Astrocyte (in vitro differentiated cells and primary cell): Measurements from ENCODE around the gene SALL4. TPM values are rescaled to one million over a fixed set of nuclear protein-coding genes. Genes with fewer than 3 reads are reported as not detected.
"Not testable (repeated sequence)": the region's sequence is repeated elsewhere in the genome, so short reads cannot be mapped to it uniquely, and the experiment has no call there.

ENCODE experiments used
- DNase-seq: peaks from one replicate; pipeline ENCODE4 v3.0.0-alpha.2; 2010; ENCODE audit warnings: low read depth
- FAIRE-seq: peaks from 2 replicates; lab custom pipeline; 2011; peaks lifted over from hg19 to GRCh38; lab: Jason Lieb, UNC
- H2AFZ ChIP-seq: 2 replicates; pipeline ENCODE4 v1.6.0; 2012; ENCODE audit warnings: low read depth, low read length, inconsistent platforms
- H3K27ac ChIP-seq: 2 replicates; pipeline ENCODE4 v1.5.1; 2011; ENCODE audit warnings: low read depth, low read length, inconsistent platforms
- H3K27me3 ChIP-seq: 2 replicates; pipeline ENCODE4 v1.6.0; 2011; ENCODE audit warnings: low read length, inconsistent platforms; ENCODE audit not compliant: insufficient read depth
- H3K36me3 ChIP-seq: 2 replicates; pipeline ENCODE4 v1.5.1; 2011; ENCODE audit warnings: low read length, inconsistent platforms; ENCODE audit not compliant: insufficient read depth
- H3K4me1 ChIP-seq: 2 replicates; pipeline ENCODE4 v1.5.1; 2011; ENCODE audit warnings: low read length, inconsistent platforms; ENCODE audit not compliant: insufficient read depth
- H3K4me2 ChIP-seq: 2 replicates; pipeline ENCODE4 v1.6.0; 2012; ENCODE audit warnings: low read length, inconsistent platforms
- H3K4me3 ChIP-seq: 2 replicates; pipeline ENCODE4 v1.5.1; 2011; ENCODE audit warnings: low read depth, mild to moderate bottlenecking, low read length, inconsistent platforms; ENCODE audit not compliant: insufficient read depth
- H3K79me2 ChIP-seq: 2 replicates; pipeline ENCODE4 v1.6.0; 2012; ENCODE audit warnings: mild to moderate bottlenecking, low read length, inconsistent platforms; ENCODE audit not compliant: insufficient read depth
- H3K9ac ChIP-seq: 2 replicates; pipeline ENCODE4 v1.6.0; 2012; ENCODE audit warnings: mild to moderate bottlenecking, low read length, inconsistent platforms
- H3K9me3 ChIP-seq: 2 replicates; pipeline ENCODE4 v1.5.1; 2012; ENCODE audit warnings: low read depth, mild to moderate bottlenecking, low read length, inconsistent platforms; ENCODE audit not compliant: insufficient read depth
- H4K20me1 ChIP-seq: 2 replicates; pipeline ENCODE4 v1.6.0; 2012; ENCODE audit warnings: low read length, inconsistent platforms; ENCODE audit not compliant: insufficient read depth
- H3K27ac Mint-ChIP-seq: one replicate; pipeline ENCODE4 v1.8.0; 2021; ENCODE audit warnings: mild to moderate bottlenecking, mixed read lengths; ENCODE audit not compliant: unreplicated experiment
- H3K27me3 Mint-ChIP-seq: one replicate; pipeline ENCODE4 v1.8.0; 2021; ENCODE audit warnings: low read depth, mixed read lengths; ENCODE audit not compliant: unreplicated experiment
- H3K36me3 Mint-ChIP-seq: one replicate; pipeline ENCODE4 v1.8.0; 2021; ENCODE audit warnings: low read depth, mixed read lengths; ENCODE audit not compliant: unreplicated experiment
- H3K4me1 Mint-ChIP-seq: one replicate; pipeline ENCODE4 v1.8.0; 2021; ENCODE audit warnings: low read depth, mixed read lengths; ENCODE audit not compliant: unreplicated experiment
- H3K4me3 Mint-ChIP-seq: one replicate; pipeline ENCODE4 v1.8.0; 2021; ENCODE audit warnings: mild to moderate bottlenecking, moderate library complexity, mixed read lengths; ENCODE audit not compliant: unreplicated experiment
- H3K9me3 Mint-ChIP-seq: one replicate; pipeline ENCODE4 v1.8.0; 2021; ENCODE audit warnings: mild to moderate bottlenecking, mixed read lengths; ENCODE audit not compliant: unreplicated experiment
- CTCF ChIP-seq: IDR thresholded peaks from 2 replicates; pipeline ENCODE4 v1.5.1; 2011; ENCODE audit warnings: low read depth, mild to moderate bottlenecking, inconsistent platforms, low read length, moderate library complexity; ENCODE audit not compliant: insufficient read depth
- EZH2 ChIP-seq: IDR thresholded peaks from 2 replicates; pipeline ENCODE4 v1.6.1; 2012; ENCODE audit warnings: mild to moderate bottlenecking, low read length, inconsistent platforms; ENCODE audit not compliant: insufficient read depth
- total RNA-seq: library from RNA; stranded (reverse); gene quantifications from 2 replicates; pipeline ENCODE4 v1.2.1, GENCODE V29; 2021

The SALL4 gene
- total RNA-seq, 1 donor from 2014 or later: 21.7 TPM

GRCh38 chr20:51739722-51740249, 62.5 kb downstream of the SALL4 start:
- H3K4me2 ChIP-seq: no peak overlapping the region
- no peak overlapping the region for H3K9ac ChIP-seq
- peaks cover 29% of the 10 kb centered on the region for H3K79me2 ChIP-seq
- Mint-ChIP-seq H3K27ac (no peak overlapping the region), H3K4me3 (no peak overlapping the region), H3K36me3 (peaks cover 2% of the 10 kb centered on the region), H3K9me3 (no peaks in the 10 kb centered on the region), H3K4me1 (peaks cover 6% of the 10 kb centered on the region), H3K27me3 (no peaks in the 10 kb centered on the region)
- H3K36me3 ChIP-seq: no peaks in the 10 kb centered on the region
- H3K27me3 ChIP-seq: no peaks in the 10 kb centered on the region
- no peak overlapping the region for H3K27ac ChIP-seq
- H3K9me3 ChIP-seq: no peaks in the 10 kb centered on the region
- no peak overlapping the region for H2AFZ ChIP-seq
- no peak overlapping the region for H3K4me3 ChIP-seq
- H4K20me1 ChIP-seq: peaks cover 19% of the 10 kb centered on the region
- no peak for DNase-seq
- no peak for FAIRE-seq
- peaks cover 12% of the 10 kb centered on the region for H3K4me1 ChIP-seq
- TF ChIP-seq EZH2: no peak

GRCh38 chr20:51738877-51739447, 63.4 kb downstream of the SALL4 start:
- H3K27me3 Mint-ChIP-seq: no peaks in the 10 kb centered on the region
- peaks cover 6% of the 10 kb centered on the region for H3K4me1 Mint-ChIP-seq
- H3K27ac Mint-ChIP-seq: no peak overlapping the region
- Histone ChIP-seq H3K4me3 (no peak overlapping the region), H3K36me3 (no peaks in the 10 kb centered on the region), H3K9ac (no peak overlapping the region), H3K27ac (no peak overlapping the region), H3K4me2 (no peak overlapping the region), H3K27me3 (no peaks in the 10 kb centered on the region), H4K20me1 (peaks cover 19% of the 10 kb centered on the region), H3K79me2 (peaks cover 30% of the 10 kb centered on the region), H3K9me3 (no peaks in the 10 kb centered on the region), H2AFZ (no peak overlapping the region), H3K4me1 (peaks cover 12% of the 10 kb centered on the region)
- peaks cover 4% of the 10 kb centered on the region for H3K36me3 Mint-ChIP-seq
- H3K4me3 Mint-ChIP-seq: no peak overlapping the region
- H3K9me3 Mint-ChIP-seq: no peaks in the 10 kb centered on the region
- TF ChIP-seq EZH2 (no peak), CTCF (no peak)
- no peak for DNase-seq
- FAIRE-seq: no peak

- not testable (repeated sequence) for H3K4me2 ChIP-seq, H3K36me3 Mint-ChIP-seq, H3K27me3 Mint-ChIP-seq, FAIRE-seq, H3K4me3 Mint-ChIP-seq, DNase-seq, H3K27ac Mint-ChIP-seq, H3K4me3 ChIP-seq, H3K36me3 ChIP-seq, H2AFZ ChIP-seq, H3K9me3 ChIP-seq, H3K9me3 Mint-ChIP-seq, H3K27ac ChIP-seq, H3K27me3 ChIP-seq, H3K4me1 Mint-ChIP-seq, H3K9ac ChIP-seq
- H3K4me1 ChIP-seq: peaks cover 12% of the 10 kb centered on the region
- H3K79me2 ChIP-seq: peaks cover 30% of the 10 kb centered on the region
- peaks cover 19% of the 10 kb centered on the region for H4K20me1 ChIP-seq
Measured at GRCh38 chr20:51738261-51738660, 64.1 kb downstream of the SALL4 start.
